ENCODE measurements around the gene RIT2. TPM values are rescaled to one million over a fixed set of nuclear protein-coding genes. Genes with fewer than 3 reads are reported as not detected.

The RIT2 gene
- total and polyA plus RNA-seq, 2 experiments from 2014 or later: not detected

GRCh38 chr18:43077510-43078308 is 37.8 kb downstream of the RIT2 start:
- DNase-seq (ENCODE audit: low read depth in 1 of 2, low spot score in 1 of 2): no peak
- Histone ChIP-seq H3K27me3 (no peaks in the 10 kb centered on the region), H3K27ac (no peak overlapping the region), H3K4me1 (ENCODE audit: low read depth) (no peaks in the 10 kb centered on the region), H3K4me3 (no peak overlapping the region), H3K9me3 (ENCODE audit: low read depth) (no peaks in the 10 kb centered on the region), H3K36me3 (no peaks in the 10 kb centered on the region)
- TF ChIP-seq, protein P1, sequence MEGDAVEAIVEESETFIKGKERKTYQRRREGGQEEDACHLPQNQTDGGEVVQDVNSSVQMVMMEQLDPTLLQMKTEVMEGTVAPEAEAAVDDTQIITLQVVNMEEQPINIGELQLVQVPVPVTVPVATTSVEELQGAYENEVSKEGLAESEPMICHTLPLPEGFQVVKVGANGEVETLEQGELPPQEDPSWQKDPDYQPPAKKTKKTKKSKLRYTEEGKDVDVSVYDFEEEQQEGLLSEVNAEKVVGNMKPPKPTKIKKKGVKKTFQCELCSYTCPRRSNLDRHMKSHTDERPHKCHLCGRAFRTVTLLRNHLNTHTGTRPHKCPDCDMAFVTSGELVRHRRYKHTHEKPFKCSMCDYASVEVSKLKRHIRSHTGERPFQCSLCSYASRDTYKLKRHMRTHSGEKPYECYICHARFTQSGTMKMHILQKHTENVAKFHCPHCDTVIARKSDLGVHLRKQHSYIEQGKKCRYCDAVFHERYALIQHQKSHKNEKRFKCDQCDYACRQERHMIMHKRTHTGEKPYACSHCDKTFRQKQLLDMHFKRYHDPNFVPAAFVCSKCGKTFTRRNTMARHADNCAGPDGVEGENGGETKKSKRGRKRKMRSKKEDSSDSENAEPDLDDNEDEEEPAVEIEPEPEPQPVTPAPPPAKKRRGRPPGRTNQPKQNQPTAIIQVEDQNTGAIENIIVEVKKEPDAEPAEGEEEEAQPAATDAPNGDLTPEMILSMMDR (IDR thresholded peaks at IDR 0.05; ENCODE audit: low read depth, low read length): no peak

DNA sequence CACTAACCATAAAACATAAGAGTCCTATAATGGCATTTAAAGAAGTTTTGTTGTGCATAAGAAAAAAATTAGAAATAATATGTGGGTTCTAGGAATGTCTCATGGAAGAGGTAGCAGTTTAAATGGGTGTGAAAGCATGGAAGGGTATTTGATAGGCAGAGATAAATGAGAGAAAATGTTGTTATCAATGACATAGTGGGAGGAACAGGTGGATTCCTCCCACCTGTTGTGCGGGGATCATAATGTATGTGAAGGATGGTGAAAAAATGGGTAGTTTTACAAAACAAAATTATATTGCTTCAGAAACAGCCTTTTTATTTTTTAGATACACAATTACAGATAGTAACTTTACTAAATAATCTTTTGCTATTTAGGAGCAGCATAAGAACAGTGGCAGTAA is 41.7 kb downstream of the RIT2 start:
- TF ChIP-seq, protein P1 (IDR thresholded peaks at IDR 0.05; ENCODE audit: low read depth, low read length): no peak
- H3K4me3 ChIP-seq: no peak overlapping the region
- H3K4me1 ChIP-seq (ENCODE audit: low read depth): no peaks in the 10 kb centered on the region
- no peak overlapping the region for H3K27ac ChIP-seq
- no peaks in the 10 kb centered on the region for H3K36me3 ChIP-seq
- DNase-seq (ENCODE audit: low read depth in 1 of 2, low spot score in 1 of 2): no peak
- H3K27me3 ChIP-seq: no peaks in the 10 kb centered on the region
- H3K9me3 ChIP-seq (ENCODE audit: low read depth): no peaks in the 10 kb centered on the region

DNA sequence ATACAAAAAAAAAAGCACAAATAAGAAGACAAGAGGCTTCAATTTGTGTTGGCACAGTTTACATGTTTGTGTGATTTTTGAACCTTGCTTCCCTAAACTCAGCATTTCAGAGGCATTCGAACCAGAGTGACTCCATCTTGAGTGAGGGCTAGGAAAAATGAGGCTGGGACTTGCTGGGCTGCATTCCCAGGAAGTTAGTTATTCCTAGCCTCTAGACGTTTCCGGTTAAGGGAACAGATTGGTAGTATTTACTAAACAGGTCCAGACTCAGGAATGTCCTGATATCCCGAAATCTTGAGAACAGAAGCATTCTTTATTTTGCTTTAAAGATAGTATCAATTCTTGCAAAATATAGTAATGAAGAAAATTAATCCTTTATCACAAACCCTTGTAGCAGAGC is 46.7 kb downstream of the RIT2 start:
- Histone ChIP-seq H3K36me3 (no peaks in the 10 kb centered on the region), H3K4me3 (no peak overlapping the region), H3K4me1 (ENCODE audit: low read depth) (no peaks in the 10 kb centered on the region), H3K27ac (no peak overlapping the region), H3K27me3 (no peaks in the 10 kb centered on the region), H3K9me3 (ENCODE audit: low read depth) (no peaks in the 10 kb centered on the region)
- TF ChIP-seq, protein P1 (IDR thresholded peaks at IDR 0.05; ENCODE audit: low read depth, low read length): no peak
- no peak for DNase-seq (ENCODE audit: low read depth in 1 of 2, low spot score in 1 of 2)

GRCh38 chr18:43067570-43067969 is 47.9 kb downstream of the RIT2 start:
- Histone ChIP-seq H3K9me3 (ENCODE audit: low read depth) (no peaks in the 10 kb centered on the region), H3K4me3 (no peak overlapping the region), H3K27ac (no peak overlapping the region), H3K4me1 (ENCODE audit: low read depth) (no peaks in the 10 kb centered on the region), H3K27me3 (no peaks in the 10 kb centered on the region), H3K36me3 (no peaks in the 10 kb centered on the region)
- TF ChIP-seq, protein P1 (IDR thresholded peaks at IDR 0.05; ENCODE audit: low read depth, low read length): no peak
- no peak for DNase-seq (ENCODE audit: low read depth in 1 of 2, low spot score in 1 of 2)

DNA sequence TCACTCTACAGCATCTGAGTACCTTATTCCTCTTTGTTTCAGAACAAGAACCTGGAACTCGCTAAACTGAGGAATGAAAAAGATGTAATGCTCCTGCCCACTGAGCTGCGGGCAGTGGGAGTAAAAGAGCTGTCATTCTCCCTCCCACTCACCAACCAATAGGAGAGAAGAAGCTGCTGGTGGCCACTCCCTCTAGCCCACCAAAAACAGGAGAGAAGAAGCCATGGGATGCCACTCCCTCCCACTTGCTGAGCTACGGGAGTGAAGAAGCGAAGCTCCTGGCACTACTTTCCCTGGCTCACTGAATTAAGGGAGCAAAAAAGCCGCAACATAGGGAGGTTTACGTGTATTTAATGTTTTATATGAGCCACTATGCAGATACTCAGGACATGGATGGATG is 53.7 kb downstream of the RIT2 start:
- no peak for DNase-seq (ENCODE audit: low read depth in 1 of 2, low spot score in 1 of 2)
- Histone ChIP-seq H3K4me3 (no peak overlapping the region), H3K36me3 (no peaks in the 10 kb centered on the region), H3K4me1 (ENCODE audit: low read depth) (no peaks in the 10 kb centered on the region), H3K27ac (no peak overlapping the region), H3K27me3 (no peaks in the 10 kb centered on the region), H3K9me3 (ENCODE audit: low read depth) (no peaks in the 10 kb centered on the region)
- TF ChIP-seq, protein P1 (IDR thresholded peaks at IDR 0.05; ENCODE audit: low read depth, low read length): no peak
